Stimulated activated CD4-positive, alpha-beta T cell treated with anti-CD3 and anti-CD28 coated beads, Interleukin-1b, Interleukin-23, amount 100 ng/mL, for 48 hours (primary cell): ENCODE results near the gene GOLGA6L26.
"Not testable (repeated sequence)": the region's sequence is repeated elsewhere in the genome, so short reads cannot be mapped to it uniquely, and the experiment has no call there.

ENCODE experiments used
- DNase-seq: peaks from one replicate; pipeline ENCODE4 v3.0.0-alpha.2; 2020

GOLGA6L26 gene

GRCh38 chr15:23334096-23334495, at the start of gene GOLGA6L26:
TSS of gene GOLGA6L26 (minus strand) at chr15:23334196. CDS start at chr15:23334135, 61 bp downstream.
- not testable (repeated sequence) for DNase-seq

- not testable (repeated sequence) for DNase-seq
These were observed 47.2 kb upstream of the GOLGA6L26 start for GRCh38 chr15:23381192-23381591.

- DNase-seq: not testable (repeated sequence)
These were observed 46.7 kb upstream of the GOLGA6L26 start for GRCh38 chr15:23380700-23381099.

GRCh38 chr15:23378946-23379345, 45.0 kb upstream of the GOLGA6L26 start:
- DNase-seq: not testable (repeated sequence)

GRCh38 chr15:23374226-23374625, 40.2 kb upstream of the GOLGA6L26 start:
- not testable (repeated sequence) for DNase-seq

DNA sequence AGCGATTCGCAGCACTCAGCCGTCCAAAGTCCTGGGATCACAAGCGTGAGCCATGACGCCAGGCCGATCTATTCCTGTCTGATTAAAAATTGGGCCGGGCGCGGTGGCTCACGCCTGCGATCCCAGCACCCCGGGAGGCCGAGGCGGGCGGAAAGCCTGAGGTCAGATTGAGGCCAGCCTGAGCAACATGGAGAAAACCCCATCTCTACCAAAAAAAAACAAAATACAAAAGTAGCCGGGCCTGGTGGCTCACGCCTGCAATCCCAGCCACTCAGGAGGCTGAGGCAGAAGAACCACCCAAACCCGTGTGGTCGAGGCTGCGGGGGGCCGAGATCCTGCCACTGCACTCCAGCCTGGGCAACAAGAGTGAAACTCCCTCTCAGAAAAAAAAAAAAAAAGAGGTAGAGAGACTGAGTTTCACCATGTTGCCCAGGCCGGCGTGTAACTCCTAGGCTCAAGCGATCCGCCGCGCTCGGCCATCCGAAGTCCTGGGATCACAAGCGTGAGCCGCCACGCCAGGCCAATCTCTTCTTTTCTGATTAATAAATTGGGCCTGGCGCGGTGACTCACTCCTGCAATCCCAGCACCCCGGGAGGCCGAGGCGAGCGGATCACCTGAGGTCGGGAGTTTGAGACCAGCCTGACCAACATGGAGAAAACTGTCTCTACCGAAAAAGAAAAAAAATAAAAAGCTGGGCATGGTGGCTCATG, 39.0 kb upstream of the GOLGA6L26 start:
- not testable (repeated sequence) for DNase-seq

DNA sequence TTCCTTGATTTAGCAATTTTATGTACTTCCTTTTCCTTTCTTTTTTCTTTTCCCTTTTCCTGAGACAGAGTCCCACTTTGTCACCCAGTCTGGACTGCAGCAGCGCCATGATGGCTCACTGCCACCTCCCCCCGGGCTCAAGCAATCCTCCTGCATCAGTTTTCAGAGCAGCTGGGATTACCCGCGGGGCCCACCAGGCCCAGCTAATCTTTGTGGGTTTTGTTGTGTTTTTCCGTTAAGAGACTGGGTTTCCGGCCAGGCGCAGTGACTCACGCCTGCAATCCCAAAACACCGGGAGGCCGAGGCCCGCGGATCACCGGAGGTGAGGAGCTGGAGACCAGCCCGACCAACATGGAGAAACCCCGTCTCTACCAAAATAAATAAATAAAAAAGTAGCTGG, 38.3 kb upstream of the GOLGA6L26 start:
- no peak for DNase-seq

- DNase-seq: not testable (repeated sequence)
These were observed 37.9 kb upstream of the GOLGA6L26 start for GRCh38 chr15:23371868-23372267.

DNA sequence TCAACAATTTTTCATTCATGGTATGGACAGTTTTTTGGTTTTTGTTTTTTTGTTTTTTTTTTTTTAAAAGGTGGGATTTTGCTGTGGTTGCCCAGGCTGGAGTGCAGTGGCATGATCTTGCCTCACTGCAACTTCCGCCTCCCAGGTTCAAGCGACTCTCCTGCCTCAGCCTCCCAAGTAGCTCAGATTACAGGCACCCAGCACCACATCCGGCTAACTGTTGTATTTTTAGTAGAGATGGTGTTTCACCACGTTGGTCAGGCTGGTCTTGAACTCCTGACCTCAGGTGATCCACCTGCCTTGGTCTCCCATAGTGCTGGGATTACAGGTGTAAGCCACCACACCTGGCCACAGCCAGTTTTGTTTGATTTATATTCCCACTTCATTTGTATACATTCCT, 37.1 kb upstream of the GOLGA6L26 start:
- not testable (repeated sequence) for DNase-seq

- DNase-seq: no peak
These were observed 36.6 kb upstream of the GOLGA6L26 start for GRCh38 chr15:23370578-23370977.

- DNase-seq: not testable (repeated sequence)
These were observed 30.3 kb upstream of the GOLGA6L26 start for GRCh38 chr15:23364261-23364660.

GRCh38 chr15:23362622-23363021, 28.6 kb upstream of the GOLGA6L26 start:
- DNase-seq: not testable (repeated sequence)

- not testable (repeated sequence) for DNase-seq
These were observed 20.5 kb upstream of the GOLGA6L26 start, which contains the start of gene GOLGA8S for GRCh38 chr15:23354448-23354847. TSS of gene GOLGA8S (plus strand) at chr15:23354748. CDS start at chr15:23354810, 62 bp downstream.

DNA sequence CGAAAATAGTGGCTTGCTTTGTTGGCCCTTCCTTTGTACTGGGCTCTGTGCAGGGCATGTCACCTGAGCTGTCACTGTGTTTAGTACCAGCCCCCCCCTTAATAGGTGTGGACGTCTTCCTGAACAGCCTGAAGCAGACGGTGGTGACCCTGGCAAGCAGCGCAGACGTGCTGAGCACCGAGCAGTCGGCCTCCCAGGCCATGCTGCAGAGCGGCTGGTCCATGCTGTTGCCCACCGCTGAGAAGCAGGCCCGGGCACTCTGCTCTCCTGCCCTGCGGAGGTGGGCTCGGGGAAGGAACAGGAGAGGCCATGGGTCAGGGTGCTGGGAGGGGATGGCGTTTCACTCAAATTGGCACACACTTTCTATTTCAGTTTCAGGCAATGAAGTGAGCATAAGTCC, 22.8 kb downstream of the GOLGA6L26 start:
- not testable (repeated sequence) for DNase-seq

GRCh38 chr15:23305921-23306320, 28.1 kb downstream of the GOLGA6L26 start:
- not testable (repeated sequence) for DNase-seq

GRCh38 chr15:23304805-23305204, 29.2 kb downstream of the GOLGA6L26 start:
- not testable (repeated sequence) for DNase-seq

- not testable (repeated sequence) for DNase-seq
These were observed 29.7 kb downstream of the GOLGA6L26 start for GRCh38 chr15:23304267-23304666.

- not testable (repeated sequence) for DNase-seq
These were observed 30.3 kb downstream of the GOLGA6L26 start for GRCh38 chr15:23303654-23304053.

GRCh38 chr15:23303246-23303645, 30.8 kb downstream of the GOLGA6L26 start:
- DNase-seq: not testable (repeated sequence)
